OCI-M2 (cell line): ENCODE data around the gene ARMH3.
"Not testable (repeated sequence)": the region's sequence is repeated elsewhere in the genome, so short reads cannot be mapped to it uniquely, and the experiment has no call there.

ENCODE experiments used
- DNase-seq: peaks from one replicate; lab custom pipeline; 2025; ENCODE audit not compliant: unreplicated experiment; lab: John Stamatoyannopoulos, UW

Gene ARMH3

DNA sequence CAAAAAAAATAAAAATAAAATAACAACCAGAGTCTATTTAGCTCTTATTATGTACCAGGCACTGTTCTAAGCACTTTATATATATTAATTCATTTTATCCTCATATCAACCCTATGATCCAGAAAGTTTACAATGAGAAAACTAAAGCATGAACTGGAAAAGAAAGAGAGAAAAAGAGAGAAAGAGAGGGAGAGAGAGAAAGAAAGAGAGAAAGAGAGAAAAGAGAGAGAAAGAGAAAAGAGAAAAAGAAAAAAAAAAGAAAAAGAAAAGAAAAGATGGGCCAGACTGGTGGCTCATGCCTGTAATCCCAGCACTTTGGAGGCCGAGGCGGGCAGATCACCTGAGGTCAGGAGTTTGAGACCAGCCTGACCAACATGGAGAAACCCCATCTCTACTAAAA is 9.9 kb downstream of the ARMH3 start:
- DNase-seq, result no peak

DNA sequence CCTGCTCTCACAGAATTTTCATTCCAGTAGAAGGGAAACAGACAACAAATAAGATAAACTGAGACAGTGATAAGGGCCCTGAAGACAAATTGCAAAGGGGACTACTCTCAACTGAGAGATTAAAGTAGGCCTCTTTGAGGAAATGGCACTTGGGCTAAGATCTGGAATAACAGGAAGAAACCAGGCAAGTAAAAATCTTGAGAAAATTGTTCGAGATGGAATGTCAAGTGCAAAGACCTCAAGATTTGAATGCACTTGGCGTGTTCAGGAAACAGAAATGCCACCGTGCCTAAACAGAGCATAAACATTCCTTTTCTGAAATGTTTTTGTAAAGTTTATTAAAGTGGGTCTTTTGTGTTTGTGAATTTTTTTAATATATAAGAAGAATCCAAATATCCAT is 10.7 kb downstream of the ARMH3 start:
- DNase-seq, result no peak

DNA sequence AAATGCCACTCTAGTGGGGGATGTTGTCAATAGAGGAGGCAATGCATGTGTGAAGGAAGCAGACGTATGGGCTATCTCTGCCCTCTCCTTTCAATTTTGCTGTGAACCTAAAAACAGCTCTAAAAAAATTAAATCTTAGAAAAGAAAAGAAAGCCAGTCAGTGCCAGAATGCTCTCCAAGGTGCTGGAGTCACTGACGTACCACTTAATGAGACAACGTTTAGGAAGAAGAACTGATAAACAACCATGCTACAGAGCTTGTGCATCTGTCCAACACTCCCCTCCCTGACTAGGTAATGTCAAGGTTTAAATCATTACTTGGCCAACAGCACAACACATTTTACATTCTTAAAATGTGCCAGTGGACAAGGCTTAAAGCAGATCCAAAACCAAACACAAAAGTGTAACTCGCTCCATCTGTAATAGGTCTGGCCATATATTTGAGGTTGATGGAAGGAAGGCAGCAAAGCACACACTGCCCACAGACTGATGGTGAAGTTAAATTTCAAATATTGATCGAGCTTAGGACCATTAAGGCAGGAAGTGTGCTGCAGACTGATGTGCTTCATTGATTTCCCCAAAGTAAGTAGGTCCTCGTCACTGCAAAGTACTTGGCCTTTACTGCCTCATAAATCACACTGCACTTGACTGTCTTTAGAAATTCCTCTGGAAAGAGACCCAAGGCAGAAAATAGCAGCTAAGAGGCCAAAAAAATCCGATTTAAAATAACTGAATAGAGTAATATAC is 15.5 kb downstream of the ARMH3 start:
- DNase-seq, result no peak

DNA sequence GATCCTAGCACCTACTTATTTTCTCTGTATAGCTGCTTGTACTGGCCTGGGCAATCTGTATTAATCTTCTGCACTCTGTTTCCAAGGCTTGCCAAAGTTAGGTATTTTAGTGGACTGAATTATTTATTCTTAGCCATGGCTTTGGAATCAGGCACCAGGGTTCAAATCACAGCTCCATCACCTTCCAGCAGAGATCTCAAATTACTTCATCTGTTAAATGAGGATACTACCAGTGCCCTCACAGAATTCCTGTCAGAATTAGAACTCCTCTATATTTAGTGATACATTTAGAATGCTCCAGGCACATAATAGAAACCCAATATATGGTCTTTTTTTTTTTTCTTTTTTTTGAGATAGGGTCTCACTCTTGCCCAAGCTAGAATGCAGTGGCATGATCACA is 17.6 kb downstream of the ARMH3 start:
- no peak for DNase-seq

DNA sequence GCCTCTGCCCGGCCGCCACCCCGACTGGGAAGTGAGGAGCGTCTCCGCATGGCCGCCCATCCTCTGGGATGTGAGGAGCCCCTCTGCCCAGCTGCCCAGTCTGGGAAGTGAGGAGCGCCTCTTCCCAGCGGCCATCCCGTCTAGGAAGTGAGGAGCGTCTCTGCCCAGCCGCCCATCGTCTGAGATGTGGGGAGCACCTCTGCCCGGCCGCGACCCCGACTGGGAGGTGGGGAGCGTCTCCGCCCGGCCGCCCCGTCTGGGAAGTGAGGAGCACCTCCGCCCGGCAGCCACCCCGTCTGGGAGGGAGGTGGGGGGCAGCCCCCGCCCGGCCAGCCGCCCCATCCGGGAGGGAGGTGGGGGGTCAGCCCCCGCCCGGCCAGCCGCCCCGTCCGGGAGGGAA is 20.2 kb downstream of the ARMH3 start:
- not testable (repeated sequence) for DNase-seq

DNA sequence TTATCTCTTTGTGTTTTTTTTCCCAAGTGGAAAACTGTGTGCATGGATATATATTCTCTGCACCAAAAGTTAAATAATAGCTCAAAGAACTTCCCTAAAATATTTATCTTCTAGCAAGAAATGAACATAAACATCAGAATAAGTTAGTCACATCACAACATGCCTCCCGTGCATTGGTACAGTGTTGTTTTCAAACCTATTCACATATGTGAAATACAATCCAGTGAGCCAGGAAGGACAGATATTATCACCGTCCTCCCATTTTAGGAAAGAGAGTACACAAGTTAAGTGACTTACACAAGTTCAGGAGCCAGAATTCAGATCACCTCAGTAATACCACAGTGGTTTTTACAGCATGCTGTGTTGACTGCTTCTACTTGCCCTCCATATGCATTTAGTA is 22.2 kb downstream of the ARMH3 start:
- DNase-seq, result no peak

DNA sequence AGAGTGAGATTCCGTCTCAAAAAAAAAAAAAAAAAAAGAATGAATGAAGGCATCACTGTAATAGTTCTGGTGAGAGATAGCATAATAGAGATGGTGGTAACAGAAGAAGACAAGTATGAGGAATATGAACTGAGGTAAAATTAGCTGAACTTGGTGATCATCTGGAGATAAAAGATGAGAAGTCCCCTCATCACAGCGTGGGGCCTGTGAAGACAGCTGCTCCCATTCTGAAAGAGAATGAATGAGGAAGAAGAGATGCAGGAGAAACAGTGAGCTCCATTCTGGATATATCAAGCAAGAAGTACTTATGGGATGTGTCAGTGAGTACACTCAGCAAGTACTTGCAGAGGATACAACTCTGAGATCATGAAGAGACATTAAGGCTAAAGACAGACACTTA is 28.7 kb downstream of the ARMH3 start:
- DNase-seq, result no peak

DNA sequence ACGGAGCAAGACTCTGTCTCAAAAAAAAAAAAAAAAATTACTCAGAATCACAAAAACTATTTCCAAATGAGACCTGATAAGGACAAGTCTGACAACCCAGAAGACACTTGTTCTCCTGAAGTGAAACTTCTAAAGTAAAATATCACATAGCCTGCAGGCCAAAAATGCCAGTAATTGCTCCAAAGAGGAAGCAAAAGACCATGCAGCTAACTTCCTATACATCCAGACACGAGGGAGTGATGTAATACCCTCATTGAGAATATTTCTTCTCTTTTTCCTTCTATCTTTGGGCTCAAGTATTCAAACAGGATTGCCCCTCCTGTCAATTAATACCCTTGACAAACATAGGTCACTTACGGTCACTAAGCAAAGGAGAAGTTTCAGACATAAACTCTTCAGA is 31.2 kb downstream of the ARMH3 start:
- no peak for DNase-seq

DNA sequence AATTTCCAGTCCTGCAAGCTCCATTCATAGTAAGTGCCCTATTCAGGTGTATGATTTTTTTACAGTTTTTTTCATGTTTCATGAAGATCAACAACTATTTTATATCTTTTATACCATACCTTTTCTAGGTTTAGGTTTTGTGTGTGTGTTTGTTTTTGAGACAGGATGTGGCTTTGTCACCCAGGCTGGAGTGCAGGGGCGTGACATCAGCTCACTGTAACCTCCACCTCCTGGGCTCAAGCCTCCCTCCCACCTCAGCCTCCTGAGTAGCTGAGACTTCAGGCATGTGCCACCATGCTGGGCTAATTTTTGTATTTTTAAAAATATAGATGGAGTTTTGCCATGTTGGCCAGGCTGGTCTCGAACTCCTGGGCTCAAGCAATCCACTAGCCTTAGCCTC is 35.0 kb downstream of the ARMH3 start:
- no peak for DNase-seq

DNA sequence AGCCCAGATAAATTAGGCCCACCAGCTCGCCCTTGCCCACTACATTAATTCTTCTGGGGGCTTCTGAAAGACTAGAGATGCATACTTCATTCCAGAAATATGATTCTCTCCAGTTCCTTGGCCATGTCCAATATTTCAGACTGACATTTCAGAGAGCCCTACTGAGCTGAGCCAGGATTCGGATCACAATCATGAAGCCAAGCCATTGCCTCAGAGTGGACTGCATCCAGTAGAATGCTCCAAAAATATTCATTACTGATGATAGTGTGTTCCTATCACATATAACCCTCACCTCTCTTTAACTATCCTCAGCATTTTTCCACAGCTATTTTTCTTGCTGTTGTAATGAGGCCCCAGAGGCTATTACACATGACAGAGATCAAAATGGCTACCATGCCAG is 38.7 kb downstream of the ARMH3 start:
- no peak for DNase-seq

DNA sequence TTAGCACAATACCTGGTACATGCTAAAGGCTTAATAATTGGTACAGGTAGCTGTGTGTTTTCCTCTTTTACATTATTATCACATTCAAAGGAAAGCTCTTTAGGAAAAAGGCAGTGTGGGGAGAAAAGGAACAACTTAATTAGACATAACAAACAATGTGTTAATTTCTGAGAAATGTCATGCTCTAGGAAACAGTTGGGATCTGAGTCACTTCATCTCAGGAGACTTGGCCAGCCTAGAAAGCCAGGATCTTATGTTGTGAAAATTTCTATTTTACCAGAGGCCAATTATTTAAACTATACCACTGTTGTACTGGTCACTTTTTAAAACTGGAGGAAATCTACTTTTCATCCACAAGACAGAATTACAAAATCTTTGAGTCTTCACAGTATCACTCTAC is 39.6 kb downstream of the ARMH3 start:
- no peak for DNase-seq

DNA sequence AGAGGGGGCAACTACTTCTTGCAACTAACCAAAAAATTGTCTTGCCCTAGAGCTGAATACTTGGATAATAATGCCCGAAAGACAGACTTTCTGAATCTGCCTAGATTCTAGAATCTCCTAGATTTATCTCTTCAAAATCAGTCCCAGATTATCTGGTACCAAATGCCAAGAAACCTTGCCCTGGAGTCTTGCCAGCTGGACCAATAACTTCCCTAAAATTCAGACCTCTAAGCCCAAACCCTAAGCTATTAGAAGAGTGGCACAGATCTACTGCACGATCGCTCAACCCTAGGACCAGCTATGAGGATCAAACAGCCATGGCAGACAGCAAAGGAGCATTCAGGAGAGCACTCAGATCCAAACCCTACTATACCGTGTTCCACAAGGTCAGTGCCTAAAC is 45.0 kb downstream of the ARMH3 start:
- DNase-seq, result no peak

DNA sequence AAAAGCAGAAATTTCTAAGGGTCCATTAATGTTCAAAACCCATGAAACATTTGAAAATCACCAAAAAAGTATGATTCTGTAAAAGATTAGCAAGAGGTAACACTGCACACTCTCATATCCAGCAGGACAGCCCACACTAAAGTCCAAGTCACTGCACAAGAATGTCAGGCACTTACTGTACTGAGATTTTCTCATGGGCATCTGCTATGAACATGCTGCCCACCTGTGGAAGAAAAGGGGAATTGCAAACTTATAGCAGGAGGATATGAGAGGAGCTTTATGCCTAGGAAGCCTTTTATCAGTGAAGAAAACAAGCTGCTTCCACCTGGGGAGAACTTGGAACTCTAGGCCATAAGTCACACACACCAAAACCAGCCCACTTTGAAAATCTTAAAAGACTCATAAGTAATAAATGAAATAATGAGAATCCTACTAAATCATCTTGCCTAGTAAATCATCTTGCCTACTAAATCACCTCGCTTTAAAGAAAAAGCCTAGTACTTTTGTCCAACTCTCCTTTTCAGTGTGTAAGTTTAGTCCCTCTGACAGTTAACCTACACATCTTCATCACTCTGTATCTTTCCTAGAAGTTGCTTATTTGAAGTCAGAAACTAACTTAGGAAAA is 46.1 kb downstream of the ARMH3 start:
- DNase-seq, result no peak

DNA sequence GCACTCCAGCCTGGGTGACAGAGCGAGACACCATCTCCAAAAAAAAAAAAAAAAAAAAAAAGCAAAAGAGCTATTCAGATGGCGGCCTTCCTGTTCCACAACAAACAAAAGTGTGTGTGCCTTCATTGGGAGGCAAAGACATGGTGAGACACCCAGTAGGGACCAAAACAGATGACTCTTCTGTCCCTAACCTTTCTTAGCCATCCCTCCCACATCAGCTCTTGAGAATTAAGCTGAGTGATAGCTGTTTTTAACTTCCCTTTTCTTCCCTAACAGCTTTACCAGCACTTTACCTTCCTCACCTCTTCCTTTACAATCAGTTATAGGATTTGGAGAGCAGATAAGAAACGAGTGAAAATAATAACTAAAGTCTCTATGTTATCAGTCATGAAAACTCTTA is 48.2 kb downstream of the ARMH3 start:
- no peak for DNase-seq

DNA sequence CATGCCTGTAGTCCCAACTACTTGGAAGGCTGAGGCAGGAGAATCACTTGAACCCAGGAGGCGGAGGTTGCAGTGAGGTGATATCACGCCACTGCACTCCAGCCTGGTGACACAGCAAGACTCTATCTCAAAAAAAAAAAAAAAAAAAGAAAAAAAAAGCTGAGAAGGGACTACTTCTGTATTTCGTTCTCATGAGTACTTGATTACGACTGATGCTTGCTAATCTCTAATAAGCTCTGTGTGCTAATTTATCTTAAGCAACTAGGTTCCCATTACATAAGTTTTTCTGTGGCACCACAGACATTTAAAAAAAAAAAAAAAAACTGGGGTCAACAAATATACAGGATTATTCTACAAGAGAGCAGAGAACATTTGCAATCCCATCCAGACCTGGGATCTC is 48.9 kb downstream of the ARMH3 start:
- not testable (repeated sequence) for DNase-seq

DNA sequence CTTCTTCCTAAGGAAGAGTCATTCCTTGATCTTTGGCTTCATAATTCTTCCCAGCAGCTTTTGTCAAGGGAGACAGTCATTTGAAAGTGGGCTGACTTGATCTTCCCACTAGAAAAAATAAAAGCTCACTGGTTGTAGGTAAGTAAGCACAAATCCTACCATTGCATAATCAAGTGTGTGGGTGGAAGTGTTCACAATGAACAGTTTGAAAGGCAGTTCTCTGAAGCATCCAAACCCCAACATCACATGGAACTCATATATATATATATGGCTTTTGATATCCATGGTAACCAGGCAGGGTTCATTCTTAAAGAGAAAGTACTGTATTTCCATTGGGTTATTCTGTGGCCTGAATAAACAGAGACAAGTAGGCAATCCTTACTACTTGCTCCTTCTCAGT is 51.6 kb downstream of the ARMH3 start:
- no peak for DNase-seq

DNA sequence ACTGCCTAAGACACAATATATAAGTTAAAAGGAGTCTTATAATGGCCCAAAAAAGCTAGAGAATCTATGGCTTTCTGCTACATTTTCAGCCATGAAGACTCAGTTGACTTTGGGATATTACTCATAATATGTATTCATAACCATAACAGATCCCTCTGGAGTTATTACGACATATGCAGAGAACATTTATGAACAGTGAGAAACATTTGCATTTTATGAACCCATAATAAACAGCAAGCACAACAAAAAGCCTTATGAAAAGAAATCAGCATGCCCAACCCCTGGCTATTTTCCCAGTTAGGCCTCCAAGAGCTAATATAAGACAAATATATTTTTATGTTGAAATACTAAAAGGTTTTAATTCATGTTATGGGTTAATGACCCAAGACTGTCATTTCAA is 52.4 kb downstream of the ARMH3 start:
- no peak for DNase-seq

DNA sequence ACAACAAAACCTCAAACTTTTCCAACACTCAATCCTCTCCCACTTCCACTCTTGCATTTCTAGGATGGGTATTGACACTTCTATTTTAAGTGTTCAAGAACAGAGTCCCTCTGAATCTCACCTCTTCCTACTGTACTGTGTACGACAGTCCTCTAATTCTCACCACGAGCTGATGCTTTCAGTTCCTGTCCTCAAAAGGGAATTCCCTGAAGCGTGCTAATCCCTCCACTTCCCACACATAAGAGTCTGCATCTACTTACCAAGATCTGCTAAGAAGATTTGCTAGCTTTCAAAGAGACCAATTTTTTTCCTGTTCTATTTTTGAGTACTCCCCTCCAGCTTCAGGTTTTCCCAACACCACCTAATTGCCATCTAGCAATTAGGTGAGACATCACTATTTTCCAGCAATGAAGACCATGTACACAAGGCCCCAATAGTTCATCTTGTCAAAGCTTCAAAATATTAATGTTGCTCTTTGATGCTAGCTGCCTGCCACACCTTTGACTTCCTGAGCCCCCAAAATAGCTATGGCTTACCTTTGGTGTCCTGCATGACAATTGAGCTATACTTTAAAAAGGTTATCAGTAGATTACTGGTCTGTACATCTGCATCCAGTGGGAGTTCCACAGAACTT is 54.4 kb downstream of the ARMH3 start:
- DNase-seq, result no peak

DNA sequence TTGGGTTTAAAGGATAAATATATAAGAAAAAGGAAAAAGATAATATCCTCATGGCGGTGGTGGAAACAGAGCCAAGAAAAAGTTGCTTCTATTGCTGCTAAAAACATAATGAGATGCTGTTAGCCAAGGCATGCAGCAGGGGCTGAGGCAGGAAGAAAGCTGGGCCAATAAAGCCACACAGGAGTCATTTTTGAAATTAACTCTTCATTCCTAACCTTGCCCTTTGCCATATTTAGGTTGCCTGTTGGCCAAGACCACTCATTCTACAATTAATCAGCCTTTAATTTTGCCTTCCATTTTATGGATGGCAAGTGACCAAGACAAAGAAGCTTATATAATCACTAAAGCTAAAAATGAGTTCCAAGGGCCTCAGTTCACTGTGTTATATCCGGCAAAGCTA is 58.2 kb downstream of the ARMH3 start:
- no peak for DNase-seq

DNA sequence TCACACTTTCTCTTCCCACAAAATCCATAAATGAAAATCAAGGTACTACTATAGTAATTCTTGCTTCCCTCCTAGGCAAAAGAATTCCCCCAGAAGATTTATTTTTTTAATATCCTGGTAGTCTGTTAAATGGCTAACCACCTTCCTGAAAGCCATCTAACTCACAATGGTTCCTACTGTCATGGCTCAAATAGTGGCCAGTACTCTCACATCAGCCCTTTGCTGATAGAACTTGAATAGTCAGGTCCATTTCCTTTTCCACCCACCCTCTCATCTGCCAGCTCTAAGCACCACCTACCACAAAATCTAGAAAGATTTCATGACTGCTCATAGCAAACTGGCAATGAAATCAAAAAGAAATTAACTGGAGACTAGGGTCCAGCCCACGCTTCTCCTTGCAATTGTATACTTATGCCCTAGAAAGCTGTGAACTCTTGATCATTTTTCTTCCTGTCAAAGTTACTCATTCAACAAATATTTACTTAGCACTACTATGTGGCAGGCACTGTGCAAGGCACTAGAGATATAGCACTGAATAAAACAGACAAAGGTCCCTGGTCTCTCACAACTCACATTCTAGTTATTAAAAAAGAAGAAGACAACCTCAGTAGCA is 60.4 kb downstream of the ARMH3 start:
- no peak for DNase-seq

DNA sequence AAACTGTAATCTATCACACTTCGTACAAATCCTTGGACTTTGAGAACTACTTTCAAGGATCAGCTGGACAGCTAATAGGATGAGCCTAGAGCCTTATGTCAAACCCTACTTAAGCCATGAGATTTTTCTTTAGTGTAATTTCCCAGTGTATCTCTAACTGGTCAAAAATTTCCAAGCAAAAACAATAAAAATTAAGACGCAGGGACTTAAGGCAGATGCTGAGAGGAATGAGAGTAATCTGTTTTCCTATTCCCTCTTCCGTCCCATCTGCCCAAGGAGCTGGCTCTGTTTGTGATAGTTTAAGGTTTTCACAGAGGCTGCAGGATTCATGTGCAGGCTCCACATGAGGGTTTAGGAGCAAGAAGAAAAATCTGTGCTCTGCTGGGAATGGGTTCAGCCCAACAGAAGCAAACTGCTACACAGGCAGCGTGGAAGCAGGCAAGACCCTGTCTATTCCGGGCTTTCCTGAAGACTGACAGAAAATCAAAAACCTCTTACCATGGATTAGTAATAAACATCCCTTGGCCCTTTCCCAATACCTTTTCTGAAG is 62.2 kb downstream of the ARMH3 start:
- no peak for DNase-seq

DNA sequence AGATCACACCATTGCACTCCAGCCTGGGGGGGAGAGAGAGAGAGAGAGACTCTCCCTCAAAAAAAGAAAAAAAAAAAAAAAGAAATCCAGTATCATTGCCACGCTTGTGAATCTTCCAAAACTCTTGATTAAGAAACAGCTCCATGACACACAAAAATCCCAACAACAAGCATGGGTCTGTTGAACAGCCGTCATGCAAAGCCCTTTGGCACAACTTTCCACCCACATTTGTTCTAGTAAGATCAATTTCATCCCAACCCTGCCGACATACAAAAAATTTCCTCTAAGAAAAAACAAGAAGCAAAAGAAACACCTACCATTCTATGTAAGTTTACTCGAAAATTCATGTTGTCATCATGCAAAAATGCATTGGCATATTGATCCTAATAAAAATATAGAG is 62.8 kb downstream of the ARMH3 start:
- no peak for DNase-seq
